ENCODE data around the gene NSMF.

DNA sequence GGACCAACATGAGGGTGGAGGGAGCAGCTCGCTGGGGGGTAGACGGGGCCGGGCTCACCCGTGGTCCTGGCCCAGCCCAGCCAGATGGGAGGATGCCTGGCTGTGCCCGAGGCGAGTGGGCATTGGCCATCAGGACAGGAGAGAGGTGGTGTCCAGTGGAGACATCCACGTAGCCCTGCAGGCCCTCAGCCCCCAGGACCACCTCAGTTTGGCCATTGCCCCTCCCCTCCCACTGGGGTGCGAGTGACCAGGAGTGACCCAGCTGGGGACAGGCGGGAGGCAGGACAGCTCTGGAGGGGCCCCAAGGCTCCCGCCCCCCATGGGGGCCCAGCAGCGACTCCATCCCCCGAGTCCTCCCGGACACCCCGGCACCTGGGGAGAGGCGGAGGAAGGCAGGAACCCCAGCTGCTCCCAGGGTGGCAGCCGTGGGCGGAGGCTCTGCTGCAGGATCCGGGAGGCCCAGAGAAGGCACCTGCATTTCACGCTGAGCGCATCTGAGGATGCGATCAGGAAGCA, 27.7 kb downstream of the NSMF start:
- TF ChIP-seq, protein P1, sequence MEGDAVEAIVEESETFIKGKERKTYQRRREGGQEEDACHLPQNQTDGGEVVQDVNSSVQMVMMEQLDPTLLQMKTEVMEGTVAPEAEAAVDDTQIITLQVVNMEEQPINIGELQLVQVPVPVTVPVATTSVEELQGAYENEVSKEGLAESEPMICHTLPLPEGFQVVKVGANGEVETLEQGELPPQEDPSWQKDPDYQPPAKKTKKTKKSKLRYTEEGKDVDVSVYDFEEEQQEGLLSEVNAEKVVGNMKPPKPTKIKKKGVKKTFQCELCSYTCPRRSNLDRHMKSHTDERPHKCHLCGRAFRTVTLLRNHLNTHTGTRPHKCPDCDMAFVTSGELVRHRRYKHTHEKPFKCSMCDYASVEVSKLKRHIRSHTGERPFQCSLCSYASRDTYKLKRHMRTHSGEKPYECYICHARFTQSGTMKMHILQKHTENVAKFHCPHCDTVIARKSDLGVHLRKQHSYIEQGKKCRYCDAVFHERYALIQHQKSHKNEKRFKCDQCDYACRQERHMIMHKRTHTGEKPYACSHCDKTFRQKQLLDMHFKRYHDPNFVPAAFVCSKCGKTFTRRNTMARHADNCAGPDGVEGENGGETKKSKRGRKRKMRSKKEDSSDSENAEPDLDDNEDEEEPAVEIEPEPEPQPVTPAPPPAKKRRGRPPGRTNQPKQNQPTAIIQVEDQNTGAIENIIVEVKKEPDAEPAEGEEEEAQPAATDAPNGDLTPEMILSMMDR (IDR thresholded peaks at IDR 0.05) = no peak
- no peak for TF ChIP-seq ZFX (IDR thresholded peaks at IDR 0.05; ENCODE audit: borderline replicate concordance)

All from 22Rv1 (cell line).